Ishikawa (cell line): ENCODE data around the gene MSRB3.
A peak's percentile ranks its signal among the peaks of the same experiment; 100 is the strongest.

ENCODE experiments used
- CEBPB ChIP-seq: IDR thresholded peaks from 2 replicates; pipeline ENCODE4 v1.6.1; 2012
- CREB1 ChIP-seq: IDR thresholded peaks from 2 replicates; pipeline ENCODE4 v1.6.1; 2012; ENCODE audit warnings: low read depth
- EGR1 ChIP-seq: IDR thresholded peaks from 2 replicates; pipeline ENCODE4 v1.6.1; 2012
- EP300 ChIP-seq: IDR thresholded peaks from 2 replicates; pipeline ENCODE4 v1.6.1; 2012; ENCODE audit warnings: borderline replicate concordance
- FOXM1 ChIP-seq: IDR thresholded peaks from 2 replicates; pipeline ENCODE4 v1.6.1; 2012; ENCODE audit warnings: low read depth, borderline replicate concordance
- MAX ChIP-seq: IDR thresholded peaks from 2 replicates; pipeline ENCODE4 v1.6.1; 2012
- NFIC ChIP-seq: IDR thresholded peaks from 2 replicates; pipeline ENCODE4 v1.6.1; 2012
- RAD21 ChIP-seq: IDR thresholded peaks from 2 replicates; pipeline ENCODE4 v1.6.1; 2012; ENCODE audit warnings: low read depth
- REST ChIP-seq: IDR thresholded peaks from 2 replicates; pipeline ENCODE4 v1.6.1; 2012; ENCODE audit warnings: low read depth, mild to moderate bottlenecking
- TAF1 ChIP-seq: IDR thresholded peaks from 2 replicates; pipeline ENCODE4 v1.6.1; 2012; ENCODE audit warnings: low read depth, mild to moderate bottlenecking
- TCF12 ChIP-seq: IDR thresholded peaks from 2 replicates; pipeline ENCODE4 v1.6.1; 2012; ENCODE audit warnings: low read depth
- TEAD4 ChIP-seq: IDR thresholded peaks from 2 replicates; pipeline ENCODE4 v1.6.1; 2012
- YY1 ChIP-seq: IDR thresholded peaks from 2 replicates; pipeline ENCODE4 v1.6.1; 2012; ENCODE audit warnings: low read depth
- ZBTB7A ChIP-seq: IDR thresholded peaks from 2 replicates; pipeline ENCODE4 v1.6.1; 2012; ENCODE audit warnings: low read depth

Gene MSRB3

GRCh38 chr12:65510584-65511050 is 232.1 kb downstream of the MSRB3 start:
- TF ChIP-seq TCF12 (peak; percentile 84), MAX (peak; percentile 85), YY1 (no peak), RAD21 (peak; percentile 8; the same call in 1 of the 2 replicates), TEAD4 (peak; percentile 88), CEBPB (no peak), ZBTB7A (0 out of 2 replicates have a peak, but pooled peaks have one; percentile 32), NFIC (peak; percentile 93), EP300 (peak; percentile 85), FOXM1 (peak; percentile 70)

DNA sequence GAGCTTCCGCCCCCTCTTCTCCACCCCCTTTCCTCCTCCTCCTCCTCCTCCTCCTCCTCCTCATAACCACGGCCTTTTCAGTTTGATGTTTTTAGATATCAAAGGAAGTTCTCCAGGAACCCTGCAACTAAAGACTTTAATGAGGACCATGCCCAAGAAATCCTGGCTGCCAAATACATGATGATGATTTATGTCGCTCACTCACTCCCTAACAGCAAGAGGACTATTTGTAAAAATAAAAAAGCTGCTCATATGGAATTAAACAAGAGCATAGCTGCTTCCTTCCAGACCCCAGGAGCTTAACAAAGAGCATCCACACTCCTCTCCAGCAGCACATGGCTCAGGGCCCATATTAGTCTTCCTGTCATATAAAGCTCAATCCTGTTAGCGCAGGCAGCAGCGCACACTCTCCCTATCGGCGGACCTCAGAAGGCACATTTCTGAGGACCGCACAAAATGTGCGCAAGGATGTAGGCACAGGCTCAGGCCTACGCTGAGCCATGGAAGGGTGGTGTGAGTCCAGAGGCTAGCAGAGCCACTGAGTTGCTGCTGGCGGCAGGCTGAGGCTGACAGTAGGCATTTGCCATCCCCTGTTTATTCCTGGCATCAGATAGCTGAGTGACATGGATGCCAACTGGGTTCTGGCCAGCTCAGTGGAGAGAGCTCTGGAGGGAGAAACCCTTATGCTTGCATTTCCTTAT is 232.8 kb downstream of the MSRB3 start:
- no peak for TF ChIP-seq NFIC
- TF ChIP-seq TCF12, result no peak
- no peak for TF ChIP-seq TAF1
- no peak for TF ChIP-seq EP300
- TF ChIP-seq FOXM1, result no peak
- no peak for TF ChIP-seq EGR1
- no peak for TF ChIP-seq CEBPB
- TF ChIP-seq MAX, result no peak
- TF ChIP-seq REST, result no peak
- no peak for TF ChIP-seq RAD21
- TF ChIP-seq TEAD4, result no peak
- no peak for TF ChIP-seq CREB1
- TF ChIP-seq YY1, result no peak

GRCh38 chr12:65511912-65512311 is 233.4 kb downstream of the MSRB3 start:
- TF ChIP-seq EGR1 (no peak), TAF1 (no peak), REST (no peak), TCF12 (no peak), NFIC (no peak), EP300 (no peak)
